ENCODE measurements around the gene HIP1R.
"Not testable (repeated sequence)": the region's sequence is repeated elsewhere in the genome, so short reads cannot be mapped to it uniquely, and the experiment has no call there.

The HIP1R gene

DNA sequence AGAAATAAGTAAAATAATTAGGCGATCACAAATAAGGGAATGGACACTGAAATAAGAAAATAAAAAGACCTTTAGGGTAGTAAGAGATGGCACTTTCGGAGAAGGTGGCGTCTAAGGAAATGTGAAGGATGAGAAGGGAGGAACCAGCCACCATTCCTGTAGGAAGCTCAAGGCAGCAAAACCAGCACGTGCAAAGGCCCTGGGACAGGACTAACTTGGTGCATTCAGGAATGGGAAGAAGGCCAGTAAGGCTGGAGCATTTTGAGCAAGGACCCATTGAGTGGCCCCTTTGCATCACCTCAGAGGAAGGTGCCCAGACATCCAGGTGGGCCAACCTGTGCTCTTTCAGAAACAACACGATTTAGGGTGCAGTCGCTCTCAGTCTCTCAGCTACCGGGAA is 61.4 kb downstream of the HIP1R start:
- DNase-seq = no peak

DNA sequence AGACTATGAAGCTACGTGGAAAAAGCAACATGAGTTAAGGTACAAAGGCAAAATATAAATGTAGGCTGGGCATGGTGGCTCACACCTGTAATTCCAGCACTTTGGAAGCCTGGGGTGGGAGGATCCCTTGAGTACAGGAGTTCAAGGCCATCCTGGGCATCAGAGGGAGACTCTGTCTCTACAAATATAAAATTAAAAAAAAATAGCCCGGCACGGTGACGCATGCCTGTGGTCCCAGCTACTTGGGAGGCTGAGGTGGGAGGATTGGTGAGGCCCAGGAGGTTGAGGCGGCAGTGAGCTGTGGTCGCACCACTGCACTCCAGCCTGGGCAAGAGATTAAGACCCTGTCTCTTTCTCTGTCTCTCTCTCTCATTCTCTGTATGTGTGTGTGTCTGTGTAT is 64.6 kb downstream of the HIP1R start:
- no peak for DNase-seq

DNA sequence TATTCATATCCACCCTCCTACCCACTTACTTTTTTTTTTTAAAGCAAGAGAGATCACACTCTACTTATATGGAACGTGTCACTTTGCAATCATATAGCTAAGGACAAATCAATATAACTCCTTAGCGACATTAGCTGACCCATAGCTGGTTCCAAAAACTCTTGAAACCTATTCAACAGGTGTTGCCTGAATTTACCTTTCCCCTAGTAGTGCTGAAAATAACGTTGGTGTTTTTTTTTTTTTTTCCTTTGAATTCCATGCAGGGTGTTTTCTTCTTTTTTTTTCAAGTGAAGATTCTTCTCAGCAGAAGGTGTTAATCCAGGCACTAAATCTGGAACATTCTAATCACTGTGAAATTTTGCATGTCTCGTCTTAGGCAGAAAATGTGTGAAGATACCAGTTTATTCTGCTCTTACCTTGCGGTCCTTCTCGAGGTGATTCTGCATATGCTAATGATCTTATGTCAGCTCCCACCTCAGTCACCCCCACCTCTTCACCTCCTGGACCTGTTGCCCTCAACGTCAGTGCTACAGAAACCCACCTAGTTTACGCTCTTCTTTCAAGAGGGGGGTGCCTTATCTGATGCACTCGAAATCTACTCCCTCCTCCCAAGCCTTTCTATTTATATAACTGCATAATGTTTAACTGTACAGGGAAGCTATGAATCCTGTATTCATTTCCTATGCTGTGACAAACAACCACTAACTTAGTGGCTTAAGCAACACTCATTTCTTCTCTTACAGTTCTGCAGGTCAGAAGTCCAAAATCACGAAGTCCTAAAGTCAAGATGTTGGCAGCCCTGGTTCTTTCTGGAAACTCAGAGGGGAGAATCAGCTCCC is 67.8 kb downstream of the HIP1R start:
- no peak for DNase-seq

DNA sequence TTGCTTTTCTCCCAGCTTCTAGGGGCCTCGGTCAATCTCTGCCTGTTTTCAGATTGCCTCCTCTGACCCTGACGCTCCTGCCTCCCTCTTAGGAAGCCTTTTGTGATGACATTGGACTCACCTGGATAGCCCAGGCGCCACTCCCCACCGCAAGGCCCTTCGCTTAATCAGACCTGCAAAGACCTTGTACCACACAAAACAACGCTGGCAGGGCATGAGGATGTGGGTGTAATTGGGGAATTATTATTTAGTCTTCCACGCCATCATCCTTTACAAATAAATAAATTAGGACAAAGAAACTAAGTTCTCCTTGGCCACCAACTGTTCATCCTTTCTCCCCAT is 68.4 kb downstream of the HIP1R start:
- no peak for DNase-seq

- DNase-seq = not testable (repeated sequence)
Measured at GRCh38 chr12:122905258-122905657, 70.0 kb downstream of the HIP1R start.

- DNase-seq = no peak
Measured at GRCh38 chr12:122908915-122909314, 73.7 kb downstream of the HIP1R start.

GRCh38 chr12:122909442-122910288 is 74.4 kb downstream of the HIP1R start:
- DNase-seq = no peak

Measured in activated CD4-positive, alpha-beta T cell treated with anti-CD3 and anti-CD28 coated beads, Interleukin-2, amount 50 U/mL, for 16 hours (primary cell).